Measurements from ENCODE around the gene MYO15A.

MYO15A gene

DNA sequence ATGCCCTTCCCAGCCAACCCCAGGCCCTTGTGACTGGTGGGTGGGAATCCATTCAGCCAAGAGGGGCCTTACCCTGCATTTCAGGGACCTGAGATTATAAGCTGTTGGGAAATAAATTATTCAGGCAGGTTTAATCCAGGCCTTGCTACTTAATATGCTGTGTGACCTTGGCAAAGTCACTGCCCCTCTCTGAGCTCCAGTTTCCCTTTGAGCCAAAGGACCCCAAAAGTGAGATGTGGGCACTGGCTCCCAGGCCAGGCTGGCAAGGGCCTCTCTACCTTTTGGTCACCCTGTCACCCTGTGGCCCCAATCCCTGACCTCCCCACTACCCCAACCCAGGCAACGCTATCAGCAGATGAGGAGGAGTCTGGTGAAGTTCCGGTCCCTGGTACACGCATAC, 33.9 kb downstream of the MYO15A start:
- no peaks in the 10 kb centered on the region for H3K27me3 ChIP-seq (replicated peaks; ENCODE audit: insufficient read depth, low read length)
- H3K36me3 ChIP-seq (replicated peaks; ENCODE audit: insufficient read depth, low read length) = no peaks in the 10 kb centered on the region
- no peak overlapping the region for H3K27ac ChIP-seq (ENCODE audit: low read length)
- no peaks in the 10 kb centered on the region for H3K9me3 ChIP-seq (replicated peaks; ENCODE audit: insufficient read depth, low read length)
- H3K4me3 ChIP-seq (ENCODE audit: low read length) = no peak overlapping the region
- no peak overlapping the region for H3K9ac ChIP-seq (ENCODE audit: low read length)
- TF ChIP-seq EZH2 (optimal IDR thresholded peaks at IDR 0.05; ENCODE audit: low read depth, low read length) = no peak
- TF ChIP-seq, protein P1, sequence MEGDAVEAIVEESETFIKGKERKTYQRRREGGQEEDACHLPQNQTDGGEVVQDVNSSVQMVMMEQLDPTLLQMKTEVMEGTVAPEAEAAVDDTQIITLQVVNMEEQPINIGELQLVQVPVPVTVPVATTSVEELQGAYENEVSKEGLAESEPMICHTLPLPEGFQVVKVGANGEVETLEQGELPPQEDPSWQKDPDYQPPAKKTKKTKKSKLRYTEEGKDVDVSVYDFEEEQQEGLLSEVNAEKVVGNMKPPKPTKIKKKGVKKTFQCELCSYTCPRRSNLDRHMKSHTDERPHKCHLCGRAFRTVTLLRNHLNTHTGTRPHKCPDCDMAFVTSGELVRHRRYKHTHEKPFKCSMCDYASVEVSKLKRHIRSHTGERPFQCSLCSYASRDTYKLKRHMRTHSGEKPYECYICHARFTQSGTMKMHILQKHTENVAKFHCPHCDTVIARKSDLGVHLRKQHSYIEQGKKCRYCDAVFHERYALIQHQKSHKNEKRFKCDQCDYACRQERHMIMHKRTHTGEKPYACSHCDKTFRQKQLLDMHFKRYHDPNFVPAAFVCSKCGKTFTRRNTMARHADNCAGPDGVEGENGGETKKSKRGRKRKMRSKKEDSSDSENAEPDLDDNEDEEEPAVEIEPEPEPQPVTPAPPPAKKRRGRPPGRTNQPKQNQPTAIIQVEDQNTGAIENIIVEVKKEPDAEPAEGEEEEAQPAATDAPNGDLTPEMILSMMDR (IDR thresholded peaks at IDR 0.05; ENCODE audit: low read length) = no peak
- no peak for TF ChIP-seq EZH2phosphoT487 (IDR thresholded peaks at IDR 0.05; ENCODE audit: low read length)
- H2AFZ ChIP-seq (ENCODE audit: low read length) = no peak overlapping the region
- H3K9me2 ChIP-seq (replicated peaks; ENCODE audit: insufficient read depth, low read length) = no peaks in the 10 kb centered on the region
- no peak for DNase-seq
- H3K4me1 ChIP-seq (ENCODE audit: low read length) = no peaks in the 10 kb centered on the region
- H3F3A ChIP-seq (ENCODE audit: insufficient read depth, low read length) = no peaks in the 10 kb centered on the region
- H3K79me2 ChIP-seq (ENCODE audit: low read length) = no peaks in the 10 kb centered on the region
- no peak overlapping the region for H3K4me2 ChIP-seq (ENCODE audit: low read depth, low read length)
- H4K20me1 ChIP-seq (ENCODE audit: insufficient read depth, low read length) = no peaks in the 10 kb centered on the region

DNA sequence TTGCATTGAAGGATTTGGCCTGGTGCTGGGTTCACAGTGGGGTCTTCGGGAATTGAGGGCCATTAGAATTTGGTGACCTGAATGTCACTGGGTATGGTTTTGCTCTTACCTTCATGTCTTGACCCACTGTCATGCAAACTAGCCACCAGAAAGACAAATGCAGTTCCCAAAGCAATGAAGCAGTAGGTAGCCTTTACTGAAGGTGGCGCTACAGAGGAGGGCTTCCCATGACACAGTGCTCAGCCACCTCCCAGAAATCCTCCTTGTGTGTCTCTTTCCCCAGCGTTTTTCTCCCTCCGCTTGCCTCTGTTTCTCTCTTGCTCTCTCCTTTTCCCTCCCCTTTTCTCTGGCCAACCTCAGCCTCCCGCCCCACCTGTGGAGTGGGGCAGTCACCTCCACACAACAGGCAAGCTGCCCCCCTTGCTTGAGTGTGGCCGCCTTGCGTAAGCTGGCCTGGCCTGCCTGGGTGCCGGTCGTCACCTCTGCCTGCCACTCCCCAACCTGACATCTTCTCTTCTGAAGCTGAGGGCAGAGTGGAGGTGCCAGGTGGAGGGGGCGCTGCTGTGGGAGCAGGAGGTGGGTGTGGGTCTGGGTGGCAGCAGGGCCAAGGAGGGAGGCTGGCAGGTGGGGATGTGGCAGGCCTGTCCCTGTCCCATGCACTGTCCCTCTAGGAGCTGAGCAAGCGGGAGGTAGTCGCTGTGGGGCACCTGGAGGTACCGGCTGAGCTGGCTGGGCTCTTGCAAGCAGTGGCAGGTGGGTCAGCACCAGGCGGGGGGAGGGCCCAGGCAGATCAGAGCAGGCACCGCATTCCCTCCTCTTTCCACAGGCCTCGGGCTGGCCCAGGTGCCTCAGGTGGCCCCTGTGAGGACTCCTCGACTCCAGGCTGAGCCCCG, 34.7 kb downstream of the MYO15A start:
- Histone ChIP-seq H3K27ac (ENCODE audit: low read length) (no peak overlapping the region), H3K9me3 (replicated peaks; ENCODE audit: insufficient read depth, low read length) (no peaks in the 10 kb centered on the region), H3K9ac (ENCODE audit: low read length) (no peak overlapping the region), H3K27me3 (replicated peaks; ENCODE audit: insufficient read depth, low read length) (no peaks in the 10 kb centered on the region), H3K4me3 (ENCODE audit: low read length) (no peak overlapping the region), H3K4me1 (ENCODE audit: low read length) (no peaks in the 10 kb centered on the region), H4K20me1 (ENCODE audit: insufficient read depth, low read length) (no peaks in the 10 kb centered on the region), H3K36me3 (replicated peaks; ENCODE audit: insufficient read depth, low read length) (no peaks in the 10 kb centered on the region), H3K79me2 (ENCODE audit: low read length) (no peaks in the 10 kb centered on the region), H3K9me2 (replicated peaks; ENCODE audit: insufficient read depth, low read length) (no peaks in the 10 kb centered on the region), H3K4me2 (ENCODE audit: low read depth, low read length) (no peak overlapping the region), H3F3A (ENCODE audit: insufficient read depth, low read length) (no peaks in the 10 kb centered on the region), H2AFZ (ENCODE audit: low read length) (no peak overlapping the region)
- DNase-seq = no peak
- TF ChIP-seq, protein P1 (IDR thresholded peaks at IDR 0.05; ENCODE audit: low read length) = peak; percentile 22; the same call in 1 of the 2 replicates
- TF ChIP-seq EZH2 (optimal IDR thresholded peaks at IDR 0.05; ENCODE audit: low read depth, low read length) = no peak

DNA sequence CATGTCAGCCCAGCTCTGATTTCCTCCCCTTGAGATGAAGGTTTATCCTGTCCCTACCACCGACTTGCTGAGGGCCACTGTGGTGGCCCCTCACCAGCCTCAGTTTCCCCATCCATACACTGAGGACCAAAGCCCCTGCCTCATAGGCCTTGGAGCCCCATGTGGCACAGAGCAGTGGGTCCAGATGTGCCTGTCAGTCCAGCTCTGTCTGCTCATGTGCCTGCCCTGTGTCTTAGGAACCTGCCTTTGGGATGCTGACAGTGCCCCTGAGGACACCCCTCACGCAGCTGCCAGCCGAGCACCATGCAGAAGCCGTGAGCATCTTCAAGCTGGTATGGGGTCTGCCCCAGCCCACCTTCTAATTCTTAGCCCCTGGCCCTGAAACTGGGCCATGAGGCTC, 35.7 kb downstream of the MYO15A start:
- no peak for DNase-seq
- Histone ChIP-seq H2AFZ (ENCODE audit: low read length) (no peak overlapping the region), H3K4me2 (ENCODE audit: low read depth, low read length) (no peak overlapping the region), H3K9ac (ENCODE audit: low read length) (no peak overlapping the region), H3F3A (ENCODE audit: insufficient read depth, low read length) (no peaks in the 10 kb centered on the region), H3K4me1 (ENCODE audit: low read length) (no peaks in the 10 kb centered on the region), H3K9me2 (replicated peaks; ENCODE audit: insufficient read depth, low read length) (no peaks in the 10 kb centered on the region), H3K4me3 (ENCODE audit: low read length) (no peak overlapping the region), H4K20me1 (ENCODE audit: insufficient read depth, low read length) (no peaks in the 10 kb centered on the region), H3K79me2 (ENCODE audit: low read length) (no peaks in the 10 kb centered on the region), H3K9me3 (replicated peaks; ENCODE audit: insufficient read depth, low read length) (no peaks in the 10 kb centered on the region), H3K27me3 (replicated peaks; ENCODE audit: insufficient read depth, low read length) (no peaks in the 10 kb centered on the region), H3K36me3 (replicated peaks; ENCODE audit: insufficient read depth, low read length) (no peaks in the 10 kb centered on the region), H3K27ac (ENCODE audit: low read length) (no peak overlapping the region)
- no peak for TF ChIP-seq EZH2 (optimal IDR thresholded peaks at IDR 0.05; ENCODE audit: low read depth, low read length)
- TF ChIP-seq, protein P1 (IDR thresholded peaks at IDR 0.05; ENCODE audit: low read length) = no peak
- TF ChIP-seq EZH2phosphoT487 (IDR thresholded peaks at IDR 0.05; ENCODE audit: low read length) = no peak
